ENCODE measurements around the gene USP15.

GRCh38 chr12:62407587-62407986 is 147.4 kb downstream of the USP15 start:
- TF ChIP-seq CTCF (IDR thresholded peaks at IDR 0.05; ENCODE audit: low read depth, low read length): no peak
- TF ChIP-seq EZH2phosphoT487 (IDR thresholded peaks at IDR 0.05; ENCODE audit: low read depth): no peak

All from OCI-LY3 (cell line).